Measurements from ENCODE around the gene CBX1. TPM values are rescaled to one million over a fixed set of nuclear protein-coding genes. Genes with fewer than 3 reads are reported as not detected.

CBX1 gene
- total and polyA plus RNA-seq, 2 of the 13 experiments (the other 11 are each of a cell fraction or from before 2014, with no cell fraction given): 17.8 to 108 TPM

DNA sequence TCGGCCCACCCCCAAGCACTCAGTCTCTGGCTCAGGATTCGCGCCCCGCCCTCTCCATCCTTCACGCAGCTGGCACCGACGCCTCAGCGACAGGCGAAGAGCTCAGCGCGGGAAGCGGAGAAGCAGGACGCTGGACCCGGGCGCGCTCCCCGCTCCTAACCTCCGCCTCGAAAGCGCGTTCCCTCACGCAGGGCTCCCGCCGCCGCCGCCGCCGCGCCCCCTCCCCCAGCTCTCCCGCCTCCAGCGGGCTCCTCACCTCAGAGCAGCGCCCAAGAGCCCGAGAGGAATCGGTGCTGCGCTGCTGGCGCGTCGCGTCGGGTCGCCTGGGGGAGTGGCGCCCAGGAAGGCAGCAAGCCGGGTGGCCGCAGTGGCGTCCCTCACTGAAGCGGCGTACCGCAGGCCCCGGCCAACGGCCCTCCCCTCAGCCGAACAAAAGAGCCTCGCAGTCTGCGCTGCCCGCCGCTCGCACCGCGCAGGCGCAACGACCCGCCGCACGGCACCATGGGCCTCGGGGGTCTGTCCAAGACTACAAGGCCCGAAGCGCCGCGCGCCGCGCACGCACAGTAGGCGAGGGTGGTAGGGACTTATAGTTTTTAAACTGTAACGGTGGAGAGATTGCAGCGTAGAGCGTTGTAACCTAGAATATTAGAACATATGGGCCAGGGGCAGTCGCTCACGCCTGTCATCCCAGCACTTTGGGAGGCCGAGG is at the start of gene CBX1 (continued):
- TF ChIP-seq, protein P1, sequence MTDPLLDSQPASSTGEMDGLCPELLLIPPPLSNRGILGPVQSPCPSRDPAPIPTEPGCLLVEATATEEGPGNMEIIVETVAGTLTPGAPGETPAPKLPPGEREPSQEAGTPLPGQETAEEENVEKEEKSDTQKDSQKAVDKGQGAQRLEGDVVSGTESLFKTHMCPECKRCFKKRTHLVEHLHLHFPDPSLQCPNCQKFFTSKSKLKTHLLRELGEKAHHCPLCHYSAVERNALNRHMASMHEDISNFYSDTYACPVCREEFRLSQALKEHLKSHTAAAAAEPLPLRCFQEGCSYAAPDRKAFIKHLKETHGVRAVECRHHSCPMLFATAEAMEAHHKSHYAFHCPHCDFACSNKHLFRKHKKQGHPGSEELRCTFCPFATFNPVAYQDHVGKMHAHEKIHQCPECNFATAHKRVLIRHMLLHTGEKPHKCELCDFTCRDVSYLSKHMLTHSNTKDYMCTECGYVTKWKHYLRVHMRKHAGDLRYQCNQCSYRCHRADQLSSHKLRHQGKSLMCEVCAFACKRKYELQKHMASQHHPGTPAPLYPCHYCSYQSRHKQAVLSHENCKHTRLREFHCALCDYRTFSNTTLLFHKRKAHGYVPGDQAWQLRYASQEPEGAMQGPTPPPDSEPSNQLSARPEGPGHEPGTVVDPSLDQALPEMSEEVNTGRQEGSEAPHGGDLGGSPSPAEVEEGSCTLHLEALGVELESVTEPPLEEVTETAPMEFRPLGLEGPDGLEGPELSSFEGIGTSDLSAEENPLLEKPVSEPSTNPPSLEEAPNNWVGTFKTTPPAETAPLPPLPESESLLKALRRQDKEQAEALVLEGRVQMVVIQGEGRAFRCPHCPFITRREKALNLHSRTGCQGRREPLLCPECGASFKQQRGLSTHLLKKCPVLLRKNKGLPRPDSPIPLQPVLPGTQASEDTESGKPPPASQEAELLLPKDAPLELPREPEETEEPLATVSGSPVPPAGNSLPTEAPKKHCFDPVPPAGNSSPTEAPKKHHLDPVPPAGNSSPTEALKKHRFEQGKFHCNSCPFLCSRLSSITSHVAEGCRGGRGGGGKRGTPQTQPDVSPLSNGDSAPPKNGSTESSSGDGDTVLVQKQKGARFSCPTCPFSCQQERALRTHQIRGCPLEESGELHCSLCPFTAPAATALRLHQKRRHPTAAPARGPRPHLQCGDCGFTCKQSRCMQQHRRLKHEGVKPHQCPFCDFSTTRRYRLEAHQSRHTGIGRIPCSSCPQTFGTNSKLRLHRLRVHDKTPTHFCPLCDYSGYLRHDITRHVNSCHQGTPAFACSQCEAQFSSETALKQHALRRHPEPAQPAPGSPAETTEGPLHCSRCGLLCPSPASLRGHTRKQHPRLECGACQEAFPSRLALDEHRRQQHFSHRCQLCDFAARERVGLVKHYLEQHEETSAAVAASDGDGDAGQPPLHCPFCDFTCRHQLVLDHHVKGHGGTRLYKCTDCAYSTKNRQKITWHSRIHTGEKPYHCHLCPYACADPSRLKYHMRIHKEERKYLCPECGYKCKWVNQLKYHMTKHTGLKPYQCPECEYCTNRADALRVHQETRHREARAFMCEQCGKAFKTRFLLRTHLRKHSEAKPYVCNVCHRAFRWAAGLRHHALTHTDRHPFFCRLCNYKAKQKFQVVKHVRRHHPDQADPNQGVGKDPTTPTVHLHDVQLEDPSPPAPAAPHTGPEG (CRISPR knock-in tag; IDR thresholded peaks at IDR 0.05): peak; percentile 77; the same call in 1 of the 2 replicates
- TF ChIP-seq PHF21A (CRISPR knock-in tag; IDR thresholded peaks at IDR 0.05) (peak; percentile 90), PRPF4 (IDR thresholded peaks at IDR 0.05; ENCODE audit: low read depth, low read length, poor library complexity, severe bottlenecking) (no peak), NR3C1 (CRISPR knock-in tag; IDR thresholded peaks at IDR 0.05) (no peak), SAFB2 (CRISPR knock-in tag; IDR thresholded peaks at IDR 0.05; ENCODE audit: borderline replicate concordance, low read depth) (peak; percentile 97; the same call in 1 of the 2 replicates), ZFAT (CRISPR knock-in tag; conservative IDR thresholded peaks at IDR 0.05) (no peak), ZNF839 (CRISPR knock-in tag; IDR thresholded peaks at IDR 0.05; ENCODE audit: borderline replicate concordance) (no peak), THAP11 (CRISPR knock-in tag; IDR thresholded peaks at IDR 0.05) (peak; percentile 99), RXRB (CRISPR knock-in tag; IDR thresholded peaks at IDR 0.05; ENCODE audit: borderline replicate concordance) (peak; percentile 57; the same call in 1 of the 2 replicates), NR2F1 (CRISPR knock-in tag; IDR thresholded peaks at IDR 0.05) (0 out of 4 replicates have a peak, but pooled peaks of 1 of the 2 experiments have one; percentile 7), TMF1 (CRISPR knock-in tag; IDR thresholded peaks at IDR 0.05; ENCODE audit: low read depth) (peak; percentile 87), ZNF530 (CRISPR knock-in tag; IDR thresholded peaks at IDR 0.05; ENCODE audit: low read depth) (no peak), SNAPC2 (CRISPR knock-in tag; IDR thresholded peaks at IDR 0.05) (peak; percentile 82; the same call in 1 of the 2 replicates)
- TF ChIP-seq, protein P2, sequence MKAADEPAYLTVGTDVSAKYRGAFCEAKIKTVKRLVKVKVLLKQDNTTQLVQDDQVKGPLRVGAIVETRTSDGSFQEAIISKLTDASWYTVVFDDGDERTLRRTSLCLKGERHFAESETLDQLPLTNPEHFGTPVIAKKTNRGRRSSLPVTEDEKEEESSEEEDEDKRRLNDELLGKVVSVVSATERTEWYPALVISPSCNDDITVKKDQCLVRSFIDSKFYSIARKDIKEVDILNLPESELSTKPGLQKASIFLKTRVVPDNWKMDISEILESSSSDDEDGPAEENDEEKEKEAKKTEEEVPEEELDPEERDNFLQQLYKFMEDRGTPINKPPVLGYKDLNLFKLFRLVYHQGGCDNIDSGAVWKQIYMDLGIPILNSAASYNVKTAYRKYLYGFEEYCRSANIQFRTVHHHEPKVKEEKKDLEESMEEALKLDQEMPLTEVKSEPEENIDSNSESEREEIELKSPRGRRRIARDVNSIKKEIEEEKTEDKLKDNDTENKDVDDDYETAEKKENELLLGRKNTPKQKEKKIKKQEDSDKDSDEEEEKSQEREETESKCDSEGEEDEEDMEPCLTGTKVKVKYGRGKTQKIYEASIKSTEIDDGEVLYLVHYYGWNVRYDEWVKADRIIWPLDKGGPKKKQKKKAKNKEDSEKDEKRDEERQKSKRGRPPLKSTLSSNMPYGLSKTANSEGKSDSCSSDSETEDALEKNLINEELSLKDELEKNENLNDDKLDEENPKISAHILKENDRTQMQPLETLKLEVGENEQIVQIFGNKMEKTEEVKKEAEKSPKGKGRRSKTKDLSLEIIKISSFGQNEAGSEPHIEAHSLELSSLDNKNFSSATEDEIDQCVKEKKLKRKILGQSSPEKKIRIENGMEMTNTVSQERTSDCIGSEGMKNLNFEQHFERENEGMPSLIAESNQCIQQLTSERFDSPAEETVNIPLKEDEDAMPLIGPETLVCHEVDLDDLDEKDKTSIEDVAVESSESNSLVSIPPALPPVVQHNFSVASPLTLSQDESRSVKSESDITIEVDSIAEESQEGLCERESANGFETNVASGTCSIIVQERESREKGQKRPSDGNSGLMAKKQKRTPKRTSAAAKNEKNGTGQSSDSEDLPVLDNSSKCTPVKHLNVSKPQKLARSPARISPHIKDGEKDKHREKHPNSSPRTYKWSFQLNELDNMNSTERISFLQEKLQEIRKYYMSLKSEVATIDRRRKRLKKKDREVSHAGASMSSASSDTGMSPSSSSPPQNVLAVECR (CRISPR knock-in tag; IDR thresholded peaks at IDR 0.05; ENCODE audit: borderline replicate concordance): peak; percentile 96
- TF ChIP-seq, protein P3, sequence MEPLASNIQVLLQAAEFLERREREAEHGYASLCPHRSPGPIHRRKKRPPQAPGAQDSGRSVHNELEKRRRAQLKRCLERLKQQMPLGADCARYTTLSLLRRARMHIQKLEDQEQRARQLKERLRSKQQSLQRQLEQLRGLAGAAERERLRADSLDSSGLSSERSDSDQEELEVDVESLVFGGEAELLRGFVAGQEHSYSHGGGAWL (CRISPR knock-in tag; IDR thresholded peaks at IDR 0.05): peak; percentile 91
- TF ChIP-seq, protein P4, sequence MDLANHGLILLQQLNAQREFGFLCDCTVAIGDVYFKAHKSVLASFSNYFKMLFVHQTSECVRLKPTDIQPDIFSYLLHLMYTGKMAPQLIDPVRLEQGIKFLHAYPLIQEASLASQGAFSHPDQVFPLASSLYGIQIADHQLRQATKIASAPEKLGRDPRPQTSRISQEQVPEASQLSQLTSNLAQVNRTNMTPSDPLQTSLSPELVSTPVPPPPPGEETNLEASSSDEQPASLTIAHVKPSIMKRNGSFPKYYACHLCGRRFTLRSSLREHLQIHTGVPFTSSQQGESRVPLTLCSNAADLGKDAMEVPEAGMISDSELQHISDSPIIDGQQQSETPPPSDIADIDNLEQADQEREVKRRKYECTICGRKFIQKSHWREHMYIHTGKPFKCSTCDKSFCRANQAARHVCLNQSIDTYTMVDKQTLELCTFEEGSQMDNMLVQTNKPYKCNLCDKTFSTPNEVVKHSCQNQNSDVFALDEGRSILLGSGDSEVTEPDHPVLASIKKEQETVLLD (CRISPR knock-in tag; IDR thresholded peaks at IDR 0.05; ENCODE audit: low read depth): peak; percentile 85
